Measurements from ENCODE around the gene FKBP9.
"Not testable (repeated sequence)": the region's sequence is repeated elsewhere in the genome, so short reads cannot be mapped to it uniquely, and the experiment has no call there.

The FKBP9 gene

GRCh38 chr7:32957326-32958045, at the start of gene FKBP9:
TSS of gene FKBP9 (plus strand) at chr7:32957440. CDS start at chr7:32957574, 134 bp downstream.
- no peak for DNase-seq (ENCODE audit: low read depth)

GRCh38 chr7:32910195-32910594, 47.0 kb upstream of the FKBP9 start:
- no peak for DNase-seq (ENCODE audit: low read depth)

GRCh38 chr7:32914184-32914583, 43.1 kb upstream of the FKBP9 start:
- DNase-seq (ENCODE audit: low read depth): no peak

GRCh38 chr7:32915041-32915536, 42.2 kb upstream of the FKBP9 start:
- no peak for DNase-seq (ENCODE audit: low read depth)

GRCh38 chr7:32916006-32916405, 41.2 kb upstream of the FKBP9 start:
- DNase-seq (ENCODE audit: low read depth): no peak

- DNase-seq (ENCODE audit: low read depth): not testable (repeated sequence)
These were observed 40.2 kb upstream of the FKBP9 start for GRCh38 chr7:32916994-32917393.

GRCh38 chr7:32921896-32922295, 35.3 kb upstream of the FKBP9 start:
- DNase-seq (ENCODE audit: low read depth): no peak

GRCh38 chr7:32928785-32929298, 28.4 kb upstream of the FKBP9 start:
- DNase-seq (ENCODE audit: low read depth): no peak

- no peak for DNase-seq (ENCODE audit: low read depth)
These were observed 27.7 kb upstream of the FKBP9 start for GRCh38 chr7:32929430-32930143.

- DNase-seq (ENCODE audit: low read depth): no peak
These were observed 26.9 kb upstream of the FKBP9 start for GRCh38 chr7:32930378-32930777.

- no peak for DNase-seq (ENCODE audit: low read depth)
These were observed 21.7 kb upstream of the FKBP9 start for GRCh38 chr7:32935558-32935957.

- DNase-seq (ENCODE audit: low read depth): no peak
These were observed 20.6 kb upstream of the FKBP9 start for GRCh38 chr7:32936689-32937088.

- no peak for DNase-seq (ENCODE audit: low read depth)
These were observed 19.7 kb upstream of the FKBP9 start for GRCh38 chr7:32937344-32938174.

- no peak for DNase-seq (ENCODE audit: low read depth)
These were observed 16.1 kb upstream of the FKBP9 start for GRCh38 chr7:32941181-32941580.

GRCh38 chr7:32941681-32942414, 15.4 kb upstream of the FKBP9 start:
- DNase-seq (ENCODE audit: low read depth): no peak

- peak; percentile 64 for DNase-seq (ENCODE audit: low read depth)
These were observed 14.6 kb upstream of the FKBP9 start for GRCh38 chr7:32942415-32943251.

- DNase-seq (ENCODE audit: low read depth): no peak
These were observed 13.8 kb upstream of the FKBP9 start for GRCh38 chr7:32943252-32944030.

GRCh38 chr7:32947420-32947983, 9.7 kb upstream of the FKBP9 start:
- no peak for DNase-seq (ENCODE audit: low read depth)

- no peak for DNase-seq (ENCODE audit: low read depth)
These were observed 9.0 kb upstream of the FKBP9 start for GRCh38 chr7:32948202-32948601.

- no peak for DNase-seq (ENCODE audit: low read depth)
These were observed 4.4 kb upstream of the FKBP9 start for GRCh38 chr7:32952876-32953275.

Data from activated T-helper 9 cell treated with anti-CD3 and anti-CD28 coated beads, Interleukin-2, amount 50 U/mL, for 16 hours (primary cell).